ENCODE results near the gene LRRC8E. TPM values are rescaled to one million over a fixed set of nuclear protein-coding genes. Genes with fewer than 3 reads are reported as not detected.

LRRC8E gene
- total RNA-seq, 1 experiment from 2014 or later: 10.3 TPM

DNA sequence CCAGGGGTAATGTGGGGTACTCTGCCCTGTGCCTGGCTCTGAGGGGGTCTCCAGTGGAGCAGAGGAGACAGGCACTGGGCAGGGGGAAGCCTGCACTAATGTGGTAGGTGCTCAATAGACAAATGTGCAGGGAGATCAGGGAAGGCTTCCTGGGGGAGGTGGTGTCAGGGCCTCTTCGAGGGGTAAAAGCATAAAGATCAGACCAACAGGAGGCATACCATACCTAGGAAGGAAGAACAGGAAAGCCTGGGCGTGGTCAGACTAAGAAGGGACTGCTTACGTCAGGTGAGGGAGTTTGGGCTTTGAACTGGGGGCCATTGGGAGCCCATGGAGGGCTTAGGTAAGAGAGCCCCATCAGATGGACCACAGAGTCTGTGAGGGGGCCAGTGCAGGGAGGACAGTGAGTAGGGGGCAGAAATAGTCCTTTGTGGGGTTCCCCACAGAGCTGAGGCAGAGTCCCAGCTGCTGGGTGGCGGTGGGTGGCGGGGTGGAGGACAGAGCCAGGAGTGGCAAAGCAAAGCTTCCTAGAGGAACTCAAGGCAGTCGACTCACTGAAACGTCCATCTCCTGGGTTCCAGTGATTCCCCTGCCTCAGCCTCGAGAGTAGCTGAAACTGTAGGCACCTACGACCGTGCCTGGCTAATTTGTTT, 22.9 kb upstream of the LRRC8E start:
- peaks cover 14% of the 10 kb centered on the region for H3K36me3 Mint-ChIP-seq (ENCODE audit: insufficient read depth, unreplicated experiment)
- H3K4me3 Mint-ChIP-seq (ENCODE audit: unreplicated experiment): no peak overlapping the region
- H3K27me3 Mint-ChIP-seq (ENCODE audit: insufficient read depth, unreplicated experiment): no peaks in the 10 kb centered on the region
- H3K4me1 Mint-ChIP-seq (ENCODE audit: insufficient read depth, unreplicated experiment): peaks cover 11% of the 10 kb centered on the region
- DNase-seq (ENCODE audit: unreplicated experiment): no peak
- TF ChIP-seq, protein P1, sequence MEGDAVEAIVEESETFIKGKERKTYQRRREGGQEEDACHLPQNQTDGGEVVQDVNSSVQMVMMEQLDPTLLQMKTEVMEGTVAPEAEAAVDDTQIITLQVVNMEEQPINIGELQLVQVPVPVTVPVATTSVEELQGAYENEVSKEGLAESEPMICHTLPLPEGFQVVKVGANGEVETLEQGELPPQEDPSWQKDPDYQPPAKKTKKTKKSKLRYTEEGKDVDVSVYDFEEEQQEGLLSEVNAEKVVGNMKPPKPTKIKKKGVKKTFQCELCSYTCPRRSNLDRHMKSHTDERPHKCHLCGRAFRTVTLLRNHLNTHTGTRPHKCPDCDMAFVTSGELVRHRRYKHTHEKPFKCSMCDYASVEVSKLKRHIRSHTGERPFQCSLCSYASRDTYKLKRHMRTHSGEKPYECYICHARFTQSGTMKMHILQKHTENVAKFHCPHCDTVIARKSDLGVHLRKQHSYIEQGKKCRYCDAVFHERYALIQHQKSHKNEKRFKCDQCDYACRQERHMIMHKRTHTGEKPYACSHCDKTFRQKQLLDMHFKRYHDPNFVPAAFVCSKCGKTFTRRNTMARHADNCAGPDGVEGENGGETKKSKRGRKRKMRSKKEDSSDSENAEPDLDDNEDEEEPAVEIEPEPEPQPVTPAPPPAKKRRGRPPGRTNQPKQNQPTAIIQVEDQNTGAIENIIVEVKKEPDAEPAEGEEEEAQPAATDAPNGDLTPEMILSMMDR (IDR thresholded peaks at IDR 0.05; ENCODE audit: unreplicated experiment): no peak
- ChIA-PET POLR2A (interaction anchor here (0.7 kb wide), 1 partner anchor 17 kb away, joined by 4 read pairs; no protein-coding TSS in a partner anchor), CTCF (interaction anchor here (0.6 to 1.5 kb wide), 2 partner anchors 12 to 51 kb away, joined by 3 to 6 read pairs; no protein-coding TSS in a partner anchor)
- H3K27ac Mint-ChIP-seq (ENCODE audit: low read depth, unreplicated experiment): peak overlapping the region; percentile 67
- intact Hi-C loops (cut with micrococcal nuclease): loop anchor here (5.0 kb wide), 1 partner anchor 57 kb away; the partner anchor contains the start of gene SNAPC2
- no TSS peak for BruUV-seq (replicated peaks)
- H3K9me3 Mint-ChIP-seq (ENCODE audit: unreplicated experiment): no peaks in the 10 kb centered on the region

DNA sequence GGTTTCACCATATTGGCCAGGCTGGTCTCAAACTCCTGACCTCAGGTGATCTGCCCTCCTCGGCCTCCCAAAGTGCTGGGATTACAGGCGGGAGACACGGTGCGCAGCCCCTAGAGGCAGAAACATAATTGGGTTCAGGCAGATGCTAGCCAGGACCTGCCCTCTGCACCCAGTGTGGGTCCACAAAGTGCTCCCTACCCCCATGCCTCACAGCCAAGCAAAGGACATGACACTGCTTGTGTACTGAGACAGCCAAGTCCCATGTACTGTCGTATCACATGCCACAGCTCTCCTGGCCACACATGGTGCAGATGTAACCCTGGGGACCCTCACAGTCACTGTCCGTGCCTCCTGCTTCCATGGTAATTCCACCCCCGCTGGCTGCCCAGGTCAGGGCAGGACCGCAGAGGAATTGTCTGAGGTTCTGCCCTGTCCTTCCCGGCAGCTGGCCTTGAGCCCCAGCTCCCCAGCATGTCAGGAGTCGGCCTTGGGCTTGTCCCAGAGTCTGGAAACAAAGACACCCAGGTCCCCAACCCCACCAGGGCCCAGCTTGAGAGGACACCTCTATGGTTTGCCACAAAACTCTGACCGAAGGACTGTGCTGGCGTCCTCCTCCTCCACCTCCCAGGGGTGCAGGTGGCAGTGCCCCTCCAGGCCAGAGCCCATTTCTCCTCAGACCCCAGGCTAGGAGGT, 21.8 kb upstream of the LRRC8E start:
- Mint-ChIP-seq H3K4me3 (ENCODE audit: unreplicated experiment) (no peak overlapping the region), H3K4me1 (ENCODE audit: insufficient read depth, unreplicated experiment) (peaks cover 21% of the 10 kb centered on the region), H3K9me3 (ENCODE audit: unreplicated experiment) (no peaks in the 10 kb centered on the region), H3K27ac (ENCODE audit: low read depth, unreplicated experiment) (no peak overlapping the region), H3K36me3 (ENCODE audit: insufficient read depth, unreplicated experiment) (peaks cover 14% of the 10 kb centered on the region), H3K27me3 (ENCODE audit: insufficient read depth, unreplicated experiment) (no peaks in the 10 kb centered on the region)
- TF ChIP-seq, protein P1 (IDR thresholded peaks at IDR 0.05; ENCODE audit: unreplicated experiment): no peak
- ChIA-PET CTCF (interaction anchor here (0.9 to 1.5 kb wide), 3 partner anchors 13 to 55 kb away, joined by 3 to 6 read pairs (median 3); no protein-coding TSS in a partner anchor), POLR2A (interaction anchor here (0.6 to 1.2 kb wide), 2 partner anchors 31 to 237 kb away, joined by 3 to 4 read pairs; partner anchors contain the start of gene PET100)
- BruUV-seq (replicated peaks): no TSS peak
- no peak for DNase-seq (ENCODE audit: unreplicated experiment)
- intact Hi-C loops (cut with micrococcal nuclease): loop anchor here (5.0 kb wide), 1 partner anchor 56 kb away; the partner anchor contains the start of gene SNAPC2

DNA sequence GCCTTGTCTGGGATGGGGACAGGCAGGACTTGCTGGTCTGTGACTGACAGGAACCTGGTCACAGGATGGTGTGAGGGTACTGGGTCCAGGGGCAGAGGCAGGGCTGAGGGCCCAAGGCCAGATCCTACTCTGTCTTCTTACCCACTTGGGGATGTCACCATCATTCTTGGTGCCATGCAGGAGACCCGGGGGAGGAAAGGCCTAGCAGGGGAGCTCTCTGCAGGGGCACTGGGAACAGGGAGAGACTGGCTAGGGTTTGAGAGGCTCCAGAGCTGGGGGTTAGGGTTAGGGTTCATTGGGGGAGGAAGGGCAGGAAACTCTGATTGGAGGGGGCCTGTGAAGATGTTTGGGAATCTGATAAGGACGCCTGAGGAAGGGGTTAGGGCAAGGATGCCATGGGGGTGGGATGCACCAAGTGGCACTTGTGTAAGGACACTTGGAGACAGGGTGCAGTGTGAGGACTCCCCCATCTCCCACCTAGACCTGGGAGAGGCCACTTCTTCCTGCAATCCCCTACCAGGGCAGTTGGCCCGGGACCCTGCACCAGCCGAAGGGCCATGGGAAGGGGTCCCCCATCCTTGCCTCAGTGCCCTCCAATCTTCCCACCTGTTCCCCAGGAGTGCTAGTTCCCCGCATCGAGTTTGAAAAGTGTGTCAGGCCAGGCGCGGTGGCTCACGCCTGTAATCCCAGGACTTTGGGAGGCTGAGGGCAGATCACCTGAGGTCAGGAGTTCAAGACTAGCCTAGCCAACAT, 21.0 kb upstream of the LRRC8E start:
- Mint-ChIP-seq H3K4me3 (ENCODE audit: unreplicated experiment) (no peak overlapping the region), H3K27ac (ENCODE audit: low read depth, unreplicated experiment) (no peak overlapping the region), H3K9me3 (ENCODE audit: unreplicated experiment) (no peaks in the 10 kb centered on the region), H3K36me3 (ENCODE audit: insufficient read depth, unreplicated experiment) (peaks cover 14% of the 10 kb centered on the region), H3K4me1 (ENCODE audit: insufficient read depth, unreplicated experiment) (peaks cover 27% of the 10 kb centered on the region), H3K27me3 (ENCODE audit: insufficient read depth, unreplicated experiment) (no peaks in the 10 kb centered on the region)
- TF ChIP-seq, protein P1 (IDR thresholded peaks at IDR 0.05; ENCODE audit: unreplicated experiment): no peak
- intact Hi-C loops (cut with micrococcal nuclease): loop anchor here (5.0 kb wide), 1 partner anchor 55 kb away; the partner anchor contains the start of gene SNAPC2
- DNase-seq (ENCODE audit: unreplicated experiment): no peak
- CTCF ChIA-PET: interaction anchor here (0.9 to 1.5 kb wide), 3 partner anchors 13 to 54 kb away, joined by 3 to 6 read pairs (median 3); no protein-coding TSS in a partner anchor
- POLR2A ChIA-PET: interaction anchor here (0.6 to 1.2 kb wide), 2 partner anchors 30 to 283 kb away, joined by 4 read pairs; no protein-coding TSS in a partner anchor
- no TSS peak for BruUV-seq (replicated peaks)

Data from MCF 10A (cell line).